ENCODE measurements around the gene SIL1. TPM values are rescaled to one million over a fixed set of nuclear protein-coding genes. Genes with fewer than 3 reads are reported as not detected.

The SIL1 gene
- total and polyA plus RNA-seq, 2 of the 8 experiments (the other 6 are each of a cell fraction or from before 2014, with no cell fraction given), result 8.3 to 12.8 TPM

DNA sequence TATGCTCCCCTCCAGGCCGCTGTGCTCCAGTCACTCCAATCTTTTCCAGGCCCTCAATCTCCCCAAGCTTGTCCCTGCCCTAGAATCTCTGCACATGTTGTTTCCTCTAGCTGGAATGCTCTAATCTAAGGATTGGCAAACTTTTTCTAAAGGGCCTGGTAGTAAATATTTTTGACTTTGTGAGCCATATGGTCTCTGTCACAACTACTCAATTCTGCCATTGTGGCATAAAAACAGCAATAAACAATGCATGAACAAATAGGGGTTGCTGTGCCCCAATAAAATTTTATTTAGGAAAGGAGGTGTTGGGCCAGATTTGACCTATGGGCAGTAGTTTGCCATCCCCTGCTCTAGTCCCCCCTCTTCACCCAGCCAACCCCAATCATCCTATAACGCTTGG lies 172.5 kb downstream of the SIL1 start:
- no peak overlapping the region for H3K27ac ChIP-seq (ENCODE audit: low read depth, low read length)
- no peak overlapping the region for H3K23ac ChIP-seq (ENCODE audit: insufficient read length)
- H3K36me3 ChIP-seq (ENCODE audit: control insufficient read depth in 2 of 4, insufficient read depth in 4 of 4, low read length in 3 of 4), result no peaks in the 10 kb centered on the region
- no peaks in the 10 kb centered on the region for H3K9me3 ChIP-seq (ENCODE audit: insufficient read depth in 2 of 2, low read depth in 1 of 2, low read length in 1 of 2)
- H3K79me2 ChIP-seq (ENCODE audit: control insufficient read depth in 1 of 2, insufficient read depth in 2 of 2, low read length in 2 of 2), result no peaks in the 10 kb centered on the region
- H3K4me3 ChIP-seq (ENCODE audit: extremely low read depth in 1 of 4, insufficient read depth in 2 of 4, low read depth in 3 of 4, low read length in 4 of 4), result no peak overlapping the region
- H2AK5ac ChIP-seq (ENCODE audit: low read depth, low read length), result no peak overlapping the region
- ChIA-PET POLR2A (ENCODE audit: partially characterized antibody) (interaction anchor here (1.0 to 1.3 kb wide), 2 partner anchors 10 to 14 kb away, joined by 3 to 4 read pairs; no protein-coding TSS in a partner anchor), CTCF (ENCODE audit: partially characterized antibody) (interaction anchor here (2.6 to 2.9 kb wide), 2 partner anchors 14 to 23 kb away, joined by 6 to 9 read pairs; no protein-coding TSS in a partner anchor)
- H3K4me1 ChIP-seq (replicated peaks in 1 of 4; ENCODE audit: control insufficient read depth in 3 of 4, insufficient read depth in 4 of 4, low read length in 3 of 4), result no peaks in the 10 kb centered on the region
- no peak overlapping the region for H2BK15ac ChIP-seq (ENCODE audit: low read length)
- H3K9ac ChIP-seq (replicated peaks in 1 of 4; ENCODE audit: extremely low read depth in 1 of 4, low read depth in 3 of 4, low read length in 3 of 4), result no peak overlapping the region
- H4K5ac ChIP-seq (ENCODE audit: insufficient read length, low read depth, low read length), result no peak overlapping the region
- no peak overlapping the region for H3K18ac ChIP-seq (ENCODE audit: extremely low read depth, low read length)
- no peaks in the 10 kb centered on the region for H4K20me1 ChIP-seq (replicated peaks in 1 of 2; ENCODE audit: control insufficient read depth in 1 of 2, insufficient read depth in 2 of 2, low read length in 2 of 2)
- H3K27me3 ChIP-seq (replicated peaks in 1 of 4; ENCODE audit: control insufficient read depth in 3 of 4, extremely low read depth in 1 of 4, insufficient read depth in 3 of 4, low read length in 3 of 4), result no peaks in the 10 kb centered on the region
- H3K23me2 ChIP-seq (ENCODE audit: low read depth, low read length), result no peaks in the 10 kb centered on the region; the same call in 1 of the 2 replicates
- H2BK20ac ChIP-seq (ENCODE audit: low read length), result no peak overlapping the region
- H2BK120ac ChIP-seq (replicated peaks; ENCODE audit: low read depth, low read length), result no peak overlapping the region
- WGBS, 2 experiments (ENCODE audit: extremely low coverage in 1 of 2, insufficient coverage in 1 of 2, insufficient read length in 1 of 2, insufficient replicate concordance in 2 of 2, low coverage in 1 of 2, low lambda C conversion rate in 2 of 2, missing lambda C conversion rate in 1 of 2), result 74% methylated on average over 2 of the region's 2 CpGs; no CpG with 5 or more reads in 1 of the 2 experiments
- no peaks in the 10 kb centered on the region for H3K79me1 ChIP-seq (ENCODE audit: low read depth, low read length)
- no peak for FAIRE-seq
- no peak overlapping the region for H3K56ac ChIP-seq (replicated peaks; ENCODE audit: insufficient read length, low read depth, low read length)
- no peak overlapping the region for H4K8ac ChIP-seq (ENCODE audit: extremely low read depth, insufficient read depth, low read length)
- no peak overlapping the region for H2BK12ac ChIP-seq (ENCODE audit: low read depth, low read length)
- H3K4ac ChIP-seq (replicated peaks; ENCODE audit: insufficient read length, low read depth, low read length), result no peak overlapping the region
- no peak overlapping the region for H2AFZ ChIP-seq (ENCODE audit: low read length)
- H3K4me2 ChIP-seq (ENCODE audit: insufficient read depth in 1 of 2, low read depth in 2 of 2, low read length in 2 of 2), result no peak overlapping the region
- H4K91ac ChIP-seq (replicated peaks; ENCODE audit: insufficient read length, low read length), result no peak overlapping the region
- H3K14ac ChIP-seq (ENCODE audit: insufficient read length), result no peak overlapping the region
- no peak overlapping the region for H2BK5ac ChIP-seq (ENCODE audit: low read depth, low read length)
- no peak for DNase-seq (ENCODE audit: low read depth in 1 of 2, low spot score in 2 of 2)
- TF ChIP-seq HDAC2 (IDR thresholded peaks at IDR 0.05; ENCODE audit: borderline replicate concordance in 1 of 2, low read depth in 2 of 2, low read length in 2 of 2) (no peak), RNF2 (IDR thresholded peaks at IDR 0.05; ENCODE audit: borderline replicate concordance, low read depth, low read length, missing control alignments, poor library complexity, severe bottlenecking) (no peak), RXRA (IDR thresholded peaks at IDR 0.05; ENCODE audit: insufficient read depth, low read depth, low read length) (no peak), BRCA1 (IDR thresholded peaks at IDR 0.05; ENCODE audit: low read depth, low read length) (no peak), HDAC6 (IDR thresholded peaks at IDR 0.05; ENCODE audit: low read depth, low read length) (no peak), SAP30 (IDR thresholded peaks at IDR 0.05; ENCODE audit: insufficient read depth, insufficient replicate concordance, low read length) (no peak), EZH2 (IDR thresholded peaks at IDR 0.05; ENCODE audit: low read depth, low read length, severe bottlenecking) (no peak), CBX8 (IDR thresholded peaks at IDR 0.05; ENCODE audit: borderline replicate concordance, low read depth, low read length) (no peak)
- TF ChIP-seq, protein P1, sequence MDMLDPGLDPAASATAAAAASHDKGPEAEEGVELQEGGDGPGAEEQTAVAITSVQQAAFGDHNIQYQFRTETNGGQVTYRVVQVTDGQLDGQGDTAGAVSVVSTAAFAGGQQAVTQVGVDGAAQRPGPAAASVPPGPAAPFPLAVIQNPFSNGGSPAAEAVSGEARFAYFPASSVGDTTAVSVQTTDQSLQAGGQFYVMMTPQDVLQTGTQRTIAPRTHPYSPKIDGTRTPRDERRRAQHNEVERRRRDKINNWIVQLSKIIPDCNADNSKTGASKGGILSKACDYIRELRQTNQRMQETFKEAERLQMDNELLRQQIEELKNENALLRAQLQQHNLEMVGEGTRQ (IDR thresholded peaks at IDR 0.05; ENCODE audit: low read length), result no peak
- TF ChIP-seq, protein P2, sequence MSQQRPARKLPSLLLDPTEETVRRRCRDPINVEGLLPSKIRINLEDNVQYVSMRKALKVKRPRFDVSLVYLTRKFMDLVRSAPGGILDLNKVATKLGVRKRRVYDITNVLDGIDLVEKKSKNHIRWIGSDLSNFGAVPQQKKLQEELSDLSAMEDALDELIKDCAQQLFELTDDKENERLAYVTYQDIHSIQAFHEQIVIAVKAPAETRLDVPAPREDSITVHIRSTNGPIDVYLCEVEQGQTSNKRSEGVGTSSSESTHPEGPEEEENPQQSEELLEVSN (IDR thresholded peaks at IDR 0.05), result no peak
